AG09309 (cell line): ENCODE data around the gene COL6A3.

Experiments
- DNase-seq: peaks from one replicate; pipeline ENCODE4 v3.0.0-alpha.2; 2010; ENCODE audit warnings: low read depth
- H3K4me3 ChIP-seq: 2 replicates; pipeline ENCODE4 v1.5.1; 2011; ENCODE audit warnings: mild to moderate bottlenecking, low read depth, low read length, moderate library complexity; ENCODE audit not compliant: control insufficient read depth
- CTCF ChIP-seq: IDR thresholded peaks from 2 replicates; pipeline ENCODE4 v1.5.1; 2011; ENCODE audit warnings: mild to moderate bottlenecking, low read depth, low read length, inconsistent platforms; ENCODE audit not compliant: insufficient read depth, control insufficient read depth; ENCODE audit errors: missing control alignments

Gene COL6A3

GRCh38 chr2:237455764-237456163 is 41.8 kb upstream of the COL6A3 start:
- H3K4me3 ChIP-seq: no peak overlapping the region
- no peak for DNase-seq
- no peak for TF ChIP-seq CTCF

GRCh38 chr2:237453671-237454070 is 39.7 kb upstream of the COL6A3 start:
- no peak overlapping the region for H3K4me3 ChIP-seq
- no peak for TF ChIP-seq CTCF
- no peak for DNase-seq

- TF ChIP-seq CTCF: no peak
- no peak overlapping the region for H3K4me3 ChIP-seq
- DNase-seq: no peak
Measured at GRCh38 chr2:237452861-237453260, 38.9 kb upstream of the COL6A3 start.

GRCh38 chr2:237451643-237452469 is 37.9 kb upstream of the COL6A3 start:
- peak; percentile 9 for TF ChIP-seq CTCF
- DNase-seq: no peak
- H3K4me3 ChIP-seq: no peak overlapping the region

GRCh38 chr2:237450583-237450982 is 36.6 kb upstream of the COL6A3 start:
- H3K4me3 ChIP-seq: no peak overlapping the region
- no peak for TF ChIP-seq CTCF
- DNase-seq: no peak

GRCh38 chr2:237450108-237450507 is 36.1 kb upstream of the COL6A3 start:
- no peak for DNase-seq
- no peak for TF ChIP-seq CTCF
- H3K4me3 ChIP-seq: no peak overlapping the region
